HEK293T (cell line): ENCODE measurements around the gene RAB31.
"Not testable (repeated sequence)": the region's sequence is repeated elsewhere in the genome, so short reads cannot be mapped to it uniquely, and the experiment has no call there.

ENCODE experiments used
- BHLHE40 ChIP-seq: fragments of 450-650 bp; IDR thresholded peaks from 2 replicates; pipeline ENCODE4 v1.6.1; 2016; ENCODE audit warnings: mild to moderate bottlenecking, moderate library complexity, borderline replicate concordance
- CTBP1 ChIP-seq: fragments of 450-650 bp; IDR thresholded peaks from 2 replicates; pipeline ENCODE4 v1.6.1; 2016; ENCODE audit warnings: borderline replicate concordance
- ELF4 ChIP-seq: fragments of 450-650 bp; IDR thresholded peaks from 2 replicates; pipeline ENCODE4 v1.6.1; 2017; ENCODE audit warnings: antibody characterized with exemption
- FOXK2 ChIP-seq: fragments of 450-650 bp; IDR thresholded peaks from 2 replicates; pipeline ENCODE4 v1.6.1; 2016; ENCODE audit warnings: mild to moderate bottlenecking
- FOXM1 ChIP-seq: fragments of 450-650 bp; IDR thresholded peaks from 2 replicates; pipeline ENCODE4 v1.6.1; 2017; ENCODE audit warnings: mild to moderate bottlenecking, borderline replicate concordance
- NFRKB ChIP-seq: fragments of 450-650 bp; IDR thresholded peaks from 2 replicates; pipeline ENCODE4 v1.6.1; 2016; ENCODE audit warnings: mild to moderate bottlenecking, moderate library complexity
- PKNOX1 ChIP-seq: fragments of 450-650 bp; IDR thresholded peaks from 2 replicates; pipeline ENCODE4 v1.6.1; 2016
- SP1 ChIP-seq: fragments of 450-650 bp; IDR thresholded peaks from 2 replicates; pipeline ENCODE4 v1.6.1; 2017
- SUZ12 ChIP-seq: fragments of 450-650 bp; IDR thresholded peaks from 2 replicates; pipeline ENCODE4 v1.6.1; 2016; ENCODE audit warnings: mild to moderate bottlenecking
- TARDBP ChIP-seq: fragments of 450-650 bp; IDR thresholded peaks from 2 replicates; pipeline ENCODE4 v1.6.1; 2016
- ZNF384 ChIP-seq: fragments of 450-650 bp; IDR thresholded peaks from 2 replicates; pipeline ENCODE4 v1.6.1; 2016

- not testable (repeated sequence) for TF ChIP-seq FOXK2, TARDBP, BHLHE40, FOXM1, SUZ12, SP1, ELF4, PKNOX1, ZNF384, NFRKB, CTBP1
Measured at GRCh38 chr18:9899550-9899930, 191.4 kb downstream of the RAB31 start.
